AG04449 (cell line): ENCODE data around the gene RAD51B.

Experiments used
- CTCF ChIA-PET: fragments of 350-600 bp; formaldehyde crosslinking; extraction: SDS; loops from one replicate; lab custom pipeline; 2021; ENCODE audit warnings: antibody characterized with exemption; lab: Yijun Ruan, JAX
- POLR2A ChIA-PET: fragments of 400-600, 350-600 bp; formaldehyde crosslinking; extraction: SDS; loops from one replicate; lab custom pipeline; 2020; ENCODE audit warnings: antibody characterized with exemption, inconsistent platforms; lab: Yijun Ruan, JAX
- DNase-seq: peaks from one replicate; pipeline ENCODE4 v3.0.0-alpha.2; 2010; ENCODE audit warnings: low read depth, low spot score
- H3K4me3 ChIP-seq: 2 replicates; pipeline ENCODE4 v1.5.1; 2011; ENCODE audit warnings: low read depth, mild to moderate bottlenecking, control low read depth, low read length
- TF ChIP-seq, protein P1 (sequence below): IDR thresholded peaks from one replicate; pipeline ENCODE4 v1.5.1; 2011; ENCODE audit warnings: mild to moderate bottlenecking, moderate library complexity, low read length, control low read depth, inconsistent platforms; ENCODE audit not compliant: insufficient read depth; ENCODE audit errors: missing control alignments

Gene RAD51B

DNA sequence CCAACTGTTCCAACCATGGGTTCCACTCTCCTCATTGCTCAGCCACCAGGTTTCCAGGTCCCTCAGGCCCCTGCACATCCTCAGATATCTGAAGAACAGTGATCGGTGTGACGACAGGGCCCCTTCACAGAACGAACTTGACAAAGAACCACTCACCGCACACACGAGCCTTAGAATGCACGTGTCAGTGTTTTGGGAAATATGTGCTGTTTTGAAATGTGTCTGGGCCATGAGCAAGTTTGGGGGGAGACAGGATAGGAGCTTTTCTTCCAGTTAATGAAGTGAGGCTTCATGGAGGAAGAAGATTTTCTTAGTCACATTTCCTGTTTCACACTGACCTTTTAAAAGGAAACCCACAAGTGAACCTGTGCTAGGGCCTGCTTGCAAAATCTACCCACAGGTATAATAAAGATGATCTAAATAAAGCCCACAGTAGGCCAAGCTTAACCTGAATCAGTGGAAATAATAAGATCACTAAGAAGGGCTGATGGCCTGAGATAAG lies 914.7 kb downstream of the RAD51B start:
- TF ChIP-seq, protein P1, sequence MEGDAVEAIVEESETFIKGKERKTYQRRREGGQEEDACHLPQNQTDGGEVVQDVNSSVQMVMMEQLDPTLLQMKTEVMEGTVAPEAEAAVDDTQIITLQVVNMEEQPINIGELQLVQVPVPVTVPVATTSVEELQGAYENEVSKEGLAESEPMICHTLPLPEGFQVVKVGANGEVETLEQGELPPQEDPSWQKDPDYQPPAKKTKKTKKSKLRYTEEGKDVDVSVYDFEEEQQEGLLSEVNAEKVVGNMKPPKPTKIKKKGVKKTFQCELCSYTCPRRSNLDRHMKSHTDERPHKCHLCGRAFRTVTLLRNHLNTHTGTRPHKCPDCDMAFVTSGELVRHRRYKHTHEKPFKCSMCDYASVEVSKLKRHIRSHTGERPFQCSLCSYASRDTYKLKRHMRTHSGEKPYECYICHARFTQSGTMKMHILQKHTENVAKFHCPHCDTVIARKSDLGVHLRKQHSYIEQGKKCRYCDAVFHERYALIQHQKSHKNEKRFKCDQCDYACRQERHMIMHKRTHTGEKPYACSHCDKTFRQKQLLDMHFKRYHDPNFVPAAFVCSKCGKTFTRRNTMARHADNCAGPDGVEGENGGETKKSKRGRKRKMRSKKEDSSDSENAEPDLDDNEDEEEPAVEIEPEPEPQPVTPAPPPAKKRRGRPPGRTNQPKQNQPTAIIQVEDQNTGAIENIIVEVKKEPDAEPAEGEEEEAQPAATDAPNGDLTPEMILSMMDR: no peak
- ChIA-PET POLR2A (no interaction called here), CTCF (no interaction called here)
- H3K4me3 ChIP-seq: no peak overlapping the region
- no peak for DNase-seq

DNA sequence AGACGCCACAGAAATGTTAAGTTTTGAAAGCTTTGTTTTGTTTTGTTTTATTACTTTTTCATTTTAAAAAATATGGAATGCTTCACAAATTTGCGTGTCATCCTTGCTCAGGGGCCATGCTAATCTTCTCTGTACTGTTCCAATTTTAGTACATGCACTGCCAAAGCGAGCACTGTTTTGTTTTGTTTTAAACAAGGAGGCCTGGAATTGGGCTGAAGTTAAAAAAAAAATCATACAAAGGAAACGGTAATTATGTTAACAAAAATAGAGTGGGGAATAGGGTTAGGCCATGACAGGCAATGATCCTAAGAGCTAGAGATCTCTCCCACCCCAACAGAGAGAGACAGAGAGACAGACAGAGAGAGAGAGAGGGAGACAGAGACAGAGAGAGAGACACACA lies 916.3 kb downstream of the RAD51B start:
- POLR2A ChIA-PET: no interaction called here
- no peak for DNase-seq
- CTCF ChIA-PET: interaction anchor here (1.3 kb wide), 1 partner anchor 14 kb away, joined by 3 read pairs; no protein-coding TSS in a partner anchor
- TF ChIP-seq, protein P1: no peak
- no peak overlapping the region for H3K4me3 ChIP-seq

DNA sequence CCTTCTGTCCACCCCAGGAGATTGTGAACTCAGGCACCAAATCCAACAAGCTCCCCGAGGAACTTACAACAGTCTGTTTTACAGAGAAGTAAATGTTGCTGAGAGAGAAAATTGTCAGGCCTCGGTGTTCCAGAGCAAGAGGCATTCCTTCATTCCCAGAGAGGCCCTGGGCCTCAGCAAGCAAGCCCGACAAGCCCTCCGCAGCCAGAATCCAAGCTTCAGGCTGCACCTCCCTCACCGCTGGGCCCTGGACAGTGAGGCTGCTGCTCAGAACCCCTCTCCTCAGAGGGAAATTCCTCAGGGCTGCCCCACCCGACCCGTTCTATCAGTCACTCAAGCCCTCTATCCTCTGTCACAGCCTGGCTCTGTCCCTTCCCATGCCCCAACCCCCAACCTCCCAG lies 916.9 kb downstream of the RAD51B start:
- DNase-seq: no peak
- POLR2A ChIA-PET: interaction anchor here (0.5 kb wide), 1 partner anchor 99 kb away, joined by 3 read pairs; no protein-coding TSS in a partner anchor
- no peak overlapping the region for H3K4me3 ChIP-seq
- TF ChIP-seq, protein P1: no peak
- CTCF ChIA-PET: interaction anchor here (0.9 to 1.3 kb wide), 2 partner anchors 14 to 27 kb away, joined by 3 read pairs; no protein-coding TSS in a partner anchor

DNA sequence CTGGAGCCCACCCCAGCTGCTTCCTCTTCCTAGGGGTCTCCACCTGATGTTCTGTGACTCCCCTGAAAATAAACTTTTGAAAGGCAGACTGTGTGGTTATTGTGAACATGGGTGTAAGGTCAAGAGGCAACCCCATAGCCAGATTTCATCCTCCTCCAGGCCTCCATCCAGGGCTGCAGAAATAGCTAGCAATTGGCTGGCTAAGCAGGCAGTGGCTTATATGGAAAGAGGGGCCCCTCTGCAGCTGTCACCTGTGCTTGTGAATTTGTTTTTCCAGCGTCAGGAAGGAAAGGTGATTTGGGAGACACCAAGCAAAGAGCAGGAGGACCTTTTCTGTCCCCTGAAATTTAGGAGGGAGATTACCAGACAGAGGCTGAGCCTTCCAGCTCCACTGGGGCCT lies 917.5 kb downstream of the RAD51B start:
- no peak overlapping the region for H3K4me3 ChIP-seq
- TF ChIP-seq, protein P1: no peak
- ChIA-PET CTCF (interaction anchor here (0.9 kb wide), 1 partner anchor 26 kb away, joined by 3 read pairs; no protein-coding TSS in a partner anchor), POLR2A (interaction anchor here (0.5 kb wide), 1 partner anchor 100 kb away, joined by 3 read pairs; no protein-coding TSS in a partner anchor)
- DNase-seq: no peak

DNA sequence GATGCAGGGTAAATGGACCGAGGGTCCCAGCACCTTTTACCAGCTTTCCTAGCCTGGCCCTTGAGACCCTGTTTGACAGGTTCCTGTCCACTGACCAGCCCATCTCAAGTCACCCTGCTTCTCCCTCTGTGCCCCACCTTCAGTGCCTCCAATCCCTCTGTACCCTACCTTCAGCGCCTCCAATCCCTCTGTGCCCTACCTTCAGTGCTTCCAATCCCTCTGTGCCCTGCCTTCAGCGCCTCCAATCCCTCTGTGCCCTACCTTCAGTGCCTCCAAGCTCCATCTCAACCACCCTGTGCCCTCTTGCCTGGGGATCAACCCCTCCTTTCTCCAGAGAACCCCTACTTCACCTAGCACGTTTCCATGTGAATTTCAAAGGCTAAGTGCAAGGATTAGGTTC lies 919.0 kb downstream of the RAD51B start:
- H3K4me3 ChIP-seq: no peak overlapping the region
- TF ChIP-seq, protein P1: no peak
- CTCF ChIA-PET: no interaction called here
- POLR2A ChIA-PET: no interaction called here
- DNase-seq: no peak

DNA sequence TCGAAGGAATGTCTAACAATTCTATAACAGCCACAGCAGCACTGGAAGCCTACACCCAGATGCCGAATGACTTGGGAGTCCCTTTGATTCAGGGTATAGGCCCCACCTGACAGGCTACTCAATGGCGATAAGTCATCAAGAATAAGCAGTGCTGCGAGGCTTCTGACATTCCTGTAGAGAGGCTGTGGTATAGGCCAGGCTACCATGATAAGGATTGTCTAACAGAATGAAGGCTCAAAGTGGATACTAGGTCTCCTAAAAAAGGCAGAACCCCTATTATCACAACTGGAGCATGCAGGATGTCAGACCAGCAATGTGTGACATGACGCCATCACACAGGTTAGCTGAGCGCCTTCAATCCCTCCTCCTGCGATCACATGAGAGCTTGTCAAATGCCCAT lies 920.1 kb downstream of the RAD51B start:
- no peak for DNase-seq
- TF ChIP-seq, protein P1: no peak
- no peak overlapping the region for H3K4me3 ChIP-seq
- ChIA-PET CTCF (no interaction called here), POLR2A (no interaction called here)
